Glomerular visceral epithelial cell (primary cell): ENCODE measurements around the gene HSD11B2.

ENCODE experiments used
- DNase-seq: peaks from one replicate; pipeline ENCODE4 v3.0.0-alpha.2; 2016; ENCODE audit errors: extremely low spot score

Gene HSD11B2

GRCh38 chr16:67430977-67431774 is at the start of gene HSD11B2:
HSD11B2 (plus strand) TSS chr16:67431121; CDS start chr16:67431249, 128 bp downstream.
- peak; percentile 67 for DNase-seq

- no peak for DNase-seq
Observed at GRCh38 chr16:67383284-67383683, 47.6 kb upstream of the HSD11B2 start.

- no peak for DNase-seq
Observed at GRCh38 chr16:67384778-67385510, 46.0 kb upstream of the HSD11B2 start.

- no peak for DNase-seq
Observed at GRCh38 chr16:67386861-67387455, 44.0 kb upstream of the HSD11B2 start.

- DNase-seq, result no peak
Observed at GRCh38 chr16:67387479-67388079, 43.3 kb upstream of the HSD11B2 start.

GRCh38 chr16:67388191-67388590 is 42.7 kb upstream of the HSD11B2 start:
- DNase-seq, result no peak

GRCh38 chr16:67388591-67388990 is 42.3 kb upstream of the HSD11B2 start:
- no peak for DNase-seq

- DNase-seq, result no peak
Observed at GRCh38 chr16:67389911-67390815, 40.8 kb upstream of the HSD11B2 start.

- no peak for DNase-seq
Observed at GRCh38 chr16:67390816-67391423, 40.0 kb upstream of the HSD11B2 start.

GRCh38 chr16:67391424-67392300 is 39.3 kb upstream of the HSD11B2 start:
- no peak for DNase-seq

GRCh38 chr16:67392301-67393059 is 38.4 kb upstream of the HSD11B2 start:
- DNase-seq, result no peak

- peak; percentile 44 for DNase-seq
Observed at GRCh38 chr16:67393111-67393787, 37.7 kb upstream of the HSD11B2 start, which contains the start of gene TPPP3. TPPP3 (minus strand) TSS chr16:67393498; CDS start chr16:67391111, 2,387 bp downstream.

GRCh38 chr16:67393788-67394154 is 37.1 kb upstream of the HSD11B2 start:
- DNase-seq, result no peak

GRCh38 chr16:67394155-67395104 is 36.5 kb upstream of the HSD11B2 start:
- DNase-seq, result no peak

GRCh38 chr16:67395105-67395457 is 35.8 kb upstream of the HSD11B2 start:
- DNase-seq, result no peak

- DNase-seq, result peak; percentile 56
Observed at GRCh38 chr16:67395458-67396158, 35.3 kb upstream of the HSD11B2 start.
